Inflammatory macrophage treated with lipopolysaccharide for 1 hour (primary cell): Measurements from ENCODE around the gene ROBO2.

Experiments
- DNase-seq, 2 donors: peaks; one replicate each; pipeline ENCODE4 v3.0.0-alpha.2; 2020 to 2022

ROBO2 gene

DNA sequence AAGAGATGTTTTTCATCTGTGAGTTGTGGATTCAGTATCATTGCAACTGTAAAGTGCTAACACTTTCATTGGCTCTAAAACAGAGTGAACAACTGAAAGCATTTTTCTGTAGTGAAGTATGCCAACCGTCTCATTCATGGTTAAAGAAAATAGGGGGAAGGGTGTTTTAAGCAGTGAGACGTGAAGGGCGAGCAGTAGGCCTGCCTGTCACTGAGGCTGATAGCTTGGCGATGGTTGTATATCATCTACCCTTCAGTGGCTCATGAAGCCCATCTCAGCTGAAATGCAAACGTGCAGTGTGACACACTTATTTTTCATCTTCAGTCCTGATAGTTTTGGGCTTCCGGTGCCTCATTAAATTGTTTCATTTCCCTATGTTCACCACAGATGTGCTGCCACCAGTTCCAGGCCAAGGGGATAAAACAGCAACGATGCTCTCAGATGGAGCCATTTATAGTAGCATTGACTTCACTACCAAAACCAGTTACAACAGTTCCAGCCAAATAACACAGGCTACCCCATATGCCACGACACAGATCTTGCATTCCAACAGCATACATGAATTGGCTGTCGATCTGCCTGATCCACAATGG is 562.0 kb downstream of the ROBO2 start:
- no peak for DNase-seq

DNA sequence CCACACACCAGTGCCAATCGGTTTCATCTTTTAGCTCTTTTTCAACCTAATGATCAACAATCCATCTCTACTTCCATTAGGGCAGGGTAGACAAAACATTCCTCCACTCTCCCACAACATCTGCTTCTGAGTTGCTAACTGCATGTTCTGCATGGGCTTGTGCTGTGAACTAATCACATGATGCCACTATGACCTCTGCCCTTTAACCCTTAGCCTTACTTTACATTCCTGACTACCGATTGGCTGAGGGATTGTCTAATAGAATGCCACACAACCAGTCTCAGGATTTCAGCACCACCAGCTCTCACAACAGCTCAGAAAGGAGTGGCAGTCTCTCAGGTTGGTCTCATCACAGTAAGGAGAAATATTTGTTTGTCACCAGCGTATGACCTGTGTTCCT is 562.8 kb downstream of the ROBO2 start:
- no peak for DNase-seq

DNA sequence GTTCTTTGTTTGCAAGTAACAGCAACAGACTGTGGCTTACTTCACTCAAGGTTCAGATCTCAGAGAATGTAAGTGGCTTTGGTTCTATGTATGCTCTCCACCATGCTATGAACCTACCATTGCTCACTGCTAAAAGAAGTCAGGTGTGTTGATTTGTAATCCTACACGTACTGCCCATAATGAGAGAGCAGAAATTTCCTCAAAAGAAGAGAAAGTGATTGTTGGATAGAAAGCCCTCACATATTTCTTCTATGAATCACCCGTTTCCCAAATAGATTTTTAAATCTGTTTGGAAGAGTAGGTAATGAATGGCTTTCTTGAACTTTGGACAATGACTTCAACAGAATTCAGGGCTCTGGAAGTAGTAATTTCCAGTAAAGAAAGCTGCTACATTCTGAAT is 565.4 kb downstream of the ROBO2 start:
- DNase-seq, result no peak

DNA sequence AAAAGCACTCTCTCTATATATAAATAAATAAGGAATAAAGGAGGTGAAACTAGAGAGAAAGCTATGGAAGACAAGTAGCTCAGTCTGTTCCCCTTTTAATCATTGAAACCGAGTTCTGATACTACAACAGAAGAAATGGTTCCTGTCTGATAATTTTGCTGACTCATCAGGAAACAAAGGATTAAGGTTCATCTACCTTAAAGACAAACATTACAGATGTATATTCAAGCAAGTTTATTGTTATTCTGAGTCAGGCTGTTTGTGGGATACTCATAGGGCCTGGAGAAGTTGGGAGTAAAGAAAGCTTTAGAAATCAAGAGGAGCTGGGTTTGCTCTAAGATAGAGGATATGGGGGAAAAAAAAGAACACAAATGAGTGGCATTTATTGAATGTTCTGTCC is 566.0 kb downstream of the ROBO2 start:
- no peak for DNase-seq

DNA sequence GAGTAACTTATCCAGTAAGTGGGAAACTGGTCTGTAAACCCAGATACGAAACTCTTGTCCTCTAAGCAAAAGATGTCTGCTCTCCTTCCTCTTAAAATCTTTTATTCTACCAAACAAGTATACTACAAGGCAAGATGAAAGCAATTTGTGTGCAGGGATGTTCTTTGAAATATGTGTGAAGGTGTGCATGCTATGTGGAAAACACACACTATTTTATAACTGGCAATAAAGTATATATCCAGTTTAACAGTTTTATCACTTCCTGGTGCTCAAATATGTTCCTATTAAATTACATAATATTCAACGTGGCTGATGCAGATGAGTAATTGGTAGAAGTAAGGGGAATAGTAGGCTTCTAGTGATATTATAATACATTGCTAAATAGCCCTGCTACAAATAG is 566.5 kb downstream of the ROBO2 start:
- DNase-seq, result no peak

DNA sequence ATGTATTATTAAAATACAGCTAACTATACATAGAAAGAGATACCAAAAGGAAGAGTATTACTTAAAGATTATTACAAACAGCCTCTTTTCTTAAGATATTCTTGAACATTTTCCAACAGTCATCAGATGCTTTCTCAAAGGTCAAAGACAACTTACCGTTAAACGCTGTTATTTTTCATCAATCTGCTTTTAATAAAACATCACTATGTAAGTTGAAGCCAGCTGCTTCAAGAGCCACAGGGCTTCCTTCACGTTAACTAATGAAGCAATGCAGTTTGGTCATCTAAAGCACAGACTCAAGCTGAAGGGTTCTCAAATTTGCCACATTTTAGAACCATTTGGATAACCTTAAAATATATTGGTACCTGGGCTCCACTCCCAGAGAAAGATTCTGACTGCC is 578.8 kb downstream of the ROBO2 start:
- no peak for DNase-seq

DNA sequence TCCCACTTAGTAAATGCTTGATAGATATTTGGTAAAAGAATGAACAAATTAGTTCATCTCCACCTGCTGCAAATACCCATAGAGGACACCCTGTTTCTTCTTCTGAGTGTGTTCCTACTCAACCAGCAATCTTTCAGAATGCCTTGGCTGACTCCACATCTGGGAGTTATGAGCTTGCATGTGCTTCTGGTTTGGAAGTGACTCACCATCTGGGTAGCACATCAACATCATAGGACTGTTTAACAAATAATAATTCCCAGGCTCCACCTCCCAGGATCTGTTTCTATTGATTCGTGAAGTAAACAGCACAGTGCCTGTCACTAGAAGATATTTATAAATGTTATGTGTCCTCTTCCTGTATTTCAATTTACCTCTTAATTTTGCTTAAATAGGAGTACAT is 580.1 kb downstream of the ROBO2 start:
- DNase-seq, result no peak

DNA sequence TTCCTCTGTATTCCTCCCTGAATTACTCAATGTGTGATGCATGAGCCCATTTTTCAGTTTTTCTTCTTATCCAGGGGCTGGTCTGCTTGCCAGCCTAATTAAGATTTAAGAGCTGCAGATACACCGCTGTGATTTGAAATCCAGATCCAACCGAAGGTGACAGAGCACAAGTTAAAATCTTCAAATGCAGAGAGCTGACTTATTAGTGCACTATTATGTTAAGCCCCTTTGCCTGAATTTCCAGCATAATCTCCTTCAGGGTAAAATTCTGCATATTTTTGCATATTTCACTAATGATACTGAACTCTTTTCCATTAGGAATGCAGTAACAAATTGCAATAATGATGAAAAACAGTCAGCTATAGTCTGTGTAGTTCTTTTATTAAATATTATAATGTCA is 583.6 kb downstream of the ROBO2 start:
- DNase-seq, result no peak

DNA sequence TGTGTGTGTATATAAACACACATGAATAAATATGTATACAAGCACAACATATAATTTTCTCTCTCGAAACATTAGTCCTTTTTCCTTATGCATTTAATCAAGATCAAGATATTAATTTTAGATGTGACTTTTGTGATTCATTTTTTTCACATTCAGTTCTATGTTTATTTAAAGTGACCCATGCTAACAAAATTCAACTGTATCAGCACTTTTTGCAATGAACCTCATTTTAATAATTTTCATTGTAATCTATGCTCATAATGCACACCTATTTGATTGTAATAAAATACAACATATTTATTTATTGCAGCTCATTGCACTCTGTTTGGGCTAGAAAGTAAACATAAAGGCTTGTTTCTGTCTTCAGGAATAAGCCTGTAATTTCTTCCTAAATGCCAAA is 586.3 kb downstream of the ROBO2 start:
- DNase-seq, result no peak

DNA sequence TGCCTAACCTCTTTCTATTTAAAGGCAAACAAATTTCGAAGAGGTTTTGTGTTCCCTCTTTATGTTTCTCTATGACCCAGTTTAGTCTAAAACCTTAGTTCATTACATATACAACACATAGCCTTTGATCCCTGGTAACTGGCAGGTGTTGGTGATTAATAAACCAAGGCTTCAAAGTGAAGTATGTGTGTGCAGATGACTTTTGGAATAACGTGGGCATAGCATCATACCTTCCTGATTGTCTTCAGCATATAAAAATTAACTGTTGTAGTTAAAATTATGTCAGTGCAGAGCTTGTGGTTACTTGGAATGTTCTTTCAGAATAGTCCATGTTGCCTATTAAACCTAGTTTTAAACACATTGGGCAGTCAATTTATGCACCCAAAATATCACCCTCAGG is 608.3 kb downstream of the ROBO2 start:
- no peak for DNase-seq

DNA sequence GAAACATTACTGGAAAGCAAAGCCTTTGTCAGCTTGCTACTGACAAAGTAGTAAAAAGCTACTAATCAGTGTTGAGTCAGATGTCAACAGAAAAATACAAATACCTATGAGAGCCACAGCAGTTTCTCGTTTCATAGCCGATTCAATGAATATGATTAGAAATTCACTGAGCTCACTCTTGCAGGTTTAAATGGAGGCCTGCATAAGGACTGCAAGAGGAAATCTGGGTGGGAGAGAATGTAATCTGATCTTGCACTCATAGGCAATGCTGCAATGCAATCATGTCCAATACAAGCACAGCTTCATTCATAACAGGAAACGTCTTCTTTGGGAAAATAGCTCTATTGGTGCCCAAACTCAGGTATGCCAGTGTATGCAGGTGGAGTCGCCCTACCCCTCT is 608.8 kb downstream of the ROBO2 start:
- no peak for DNase-seq

DNA sequence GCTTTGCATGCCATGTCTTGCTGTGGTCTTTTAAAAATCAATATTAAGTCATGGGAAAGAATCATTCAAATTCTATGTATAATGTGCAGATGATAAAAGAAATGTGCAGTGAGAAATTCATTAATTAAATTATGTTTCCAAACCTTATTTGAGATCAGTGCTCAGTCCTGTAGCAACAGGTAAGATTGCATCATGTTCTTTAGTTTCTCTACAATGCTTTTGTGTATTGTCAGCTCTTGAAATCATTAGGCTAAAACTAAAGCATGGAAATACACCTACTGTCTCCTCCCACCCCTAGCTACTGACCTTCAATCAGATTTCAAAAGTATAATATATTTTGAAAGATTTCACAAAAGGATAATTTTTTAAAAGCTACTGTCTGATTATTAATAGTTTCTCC is 612.7 kb downstream of the ROBO2 start:
- DNase-seq, result no peak

DNA sequence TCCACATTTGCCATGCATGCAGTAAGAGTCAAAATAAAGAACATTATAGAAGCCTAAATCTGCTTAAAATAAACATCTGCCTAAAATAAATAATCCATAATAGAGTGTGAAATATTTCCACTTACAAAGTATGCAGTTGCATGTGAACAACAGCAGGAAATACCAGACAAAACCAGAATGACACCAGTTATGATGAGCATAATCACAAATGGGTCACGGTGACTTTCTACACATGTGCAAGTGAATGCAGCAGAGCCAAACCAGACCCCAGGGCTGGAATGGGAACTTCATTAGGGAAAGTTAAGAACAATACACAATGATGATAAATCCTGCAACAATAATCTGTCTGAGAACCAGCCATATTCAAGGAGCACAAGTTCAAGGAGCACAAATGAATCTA is 615.5 kb downstream of the ROBO2 start:
- DNase-seq, result no peak

DNA sequence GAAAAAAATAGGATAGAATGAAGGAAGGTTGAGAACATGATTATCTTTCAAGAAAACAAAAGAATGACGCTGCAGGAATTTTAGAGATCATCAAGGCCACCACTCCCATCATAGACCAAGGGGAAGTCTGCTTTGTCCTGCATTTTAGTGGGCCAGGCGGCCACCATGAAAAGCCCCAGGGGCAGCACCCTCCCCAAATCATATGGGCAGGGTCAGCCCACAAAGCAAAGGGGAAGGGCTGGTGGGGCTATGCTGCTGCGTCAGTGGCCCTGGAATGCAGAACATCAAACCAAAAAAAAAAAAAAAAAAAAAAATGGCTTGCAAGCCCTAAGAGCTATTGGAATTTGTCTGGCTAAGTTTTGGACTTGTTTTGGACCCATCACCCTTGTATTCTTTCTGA is 620.8 kb downstream of the ROBO2 start:
- DNase-seq, result no peak

DNA sequence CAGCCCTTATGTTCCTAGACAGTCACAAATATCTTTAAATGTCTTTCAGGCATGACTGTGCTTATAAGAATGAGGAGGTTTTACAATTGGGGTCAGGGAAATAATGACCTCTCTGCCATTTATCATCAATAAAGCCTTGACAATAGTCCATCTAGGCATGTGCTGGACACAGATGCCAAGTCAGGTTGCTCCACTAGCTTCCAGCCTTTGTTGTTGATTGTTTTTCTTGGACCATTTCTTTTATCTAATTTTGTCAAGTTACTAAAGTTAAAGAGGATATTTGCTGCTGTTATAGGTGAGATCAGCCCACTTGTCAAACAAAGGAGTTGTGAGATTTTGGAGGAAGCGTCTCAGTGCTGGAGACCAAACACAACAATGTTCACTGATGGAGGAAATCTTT is 628.0 kb downstream of the ROBO2 start:
- DNase-seq, result no peak

DNA sequence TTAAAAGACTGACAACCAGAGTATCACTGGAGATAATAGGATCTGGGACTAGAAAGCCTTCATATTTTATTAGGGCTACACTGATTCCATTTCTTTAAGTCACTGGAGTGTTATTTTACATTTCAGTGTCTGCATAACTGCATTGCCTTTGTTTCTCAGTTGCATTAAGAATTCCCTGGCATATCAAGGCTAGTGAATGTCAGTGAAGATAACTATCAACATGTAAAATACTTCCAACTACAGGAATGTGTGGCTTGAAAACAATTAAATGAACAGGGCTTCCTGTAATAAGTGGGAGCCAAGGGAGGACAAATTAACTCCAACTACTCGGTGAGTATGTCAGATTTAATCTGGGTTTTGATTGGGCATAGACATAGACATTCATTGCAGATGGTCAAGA is 628.5 kb downstream of the ROBO2 start:
- DNase-seq, result no peak

DNA sequence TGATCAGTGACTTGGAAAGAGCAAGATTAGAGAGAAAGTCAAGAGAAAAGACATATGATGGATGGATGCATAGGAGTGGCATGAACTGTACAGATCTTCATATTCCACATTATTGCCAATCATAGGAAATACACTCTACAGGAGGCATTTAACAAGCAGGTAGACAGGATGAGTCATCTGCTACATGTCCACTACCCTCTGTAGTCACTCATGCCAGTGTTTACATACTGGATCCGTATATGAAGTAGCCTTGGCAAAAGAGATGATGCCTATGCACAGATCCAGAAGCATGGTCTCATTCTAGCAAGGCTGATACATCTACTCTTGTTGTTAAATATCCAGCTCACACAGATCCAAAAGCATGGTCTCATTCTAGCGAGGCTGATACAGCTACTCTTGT is 632.1 kb downstream of the ROBO2 start:
- DNase-seq, result no peak

DNA sequence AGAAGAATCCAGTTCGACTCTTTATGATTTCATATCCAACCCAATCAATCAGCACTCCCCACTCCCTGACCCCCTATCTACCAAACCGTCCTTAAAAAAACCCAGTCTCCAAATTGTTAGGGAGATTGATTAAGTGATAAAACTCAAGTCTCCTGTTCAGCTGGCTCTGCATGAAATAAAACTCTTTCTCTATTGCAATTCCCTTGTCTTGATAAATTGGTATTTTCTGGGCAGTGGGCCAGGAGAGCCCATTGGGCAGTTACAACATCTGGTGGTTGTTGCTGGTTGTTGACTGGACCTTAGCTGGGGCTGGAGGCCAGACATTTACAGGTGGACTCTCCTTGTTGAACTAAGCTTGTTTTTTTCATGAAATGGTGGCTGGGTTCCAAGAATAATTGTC is 642.3 kb downstream of the ROBO2 start:
- no peak for DNase-seq

DNA sequence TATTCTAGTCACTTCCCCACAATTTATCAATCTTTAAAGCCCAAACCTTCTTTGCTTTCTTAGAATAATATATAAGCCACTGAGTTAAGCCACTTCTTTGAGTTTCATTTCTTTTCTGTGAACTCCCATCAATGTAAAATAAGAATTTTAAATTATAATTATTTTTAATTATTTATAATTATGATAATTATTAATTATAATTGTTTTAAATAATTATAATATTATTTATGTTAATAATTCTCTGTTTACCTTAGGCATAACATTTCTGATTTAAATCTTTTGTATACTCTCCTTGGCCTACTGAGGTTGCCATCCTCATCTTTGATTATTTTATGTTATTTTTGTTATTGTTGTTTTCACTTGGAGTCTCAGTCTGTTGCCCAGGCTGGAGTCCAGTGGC is 644.2 kb downstream of the ROBO2 start:
- no peak for DNase-seq

DNA sequence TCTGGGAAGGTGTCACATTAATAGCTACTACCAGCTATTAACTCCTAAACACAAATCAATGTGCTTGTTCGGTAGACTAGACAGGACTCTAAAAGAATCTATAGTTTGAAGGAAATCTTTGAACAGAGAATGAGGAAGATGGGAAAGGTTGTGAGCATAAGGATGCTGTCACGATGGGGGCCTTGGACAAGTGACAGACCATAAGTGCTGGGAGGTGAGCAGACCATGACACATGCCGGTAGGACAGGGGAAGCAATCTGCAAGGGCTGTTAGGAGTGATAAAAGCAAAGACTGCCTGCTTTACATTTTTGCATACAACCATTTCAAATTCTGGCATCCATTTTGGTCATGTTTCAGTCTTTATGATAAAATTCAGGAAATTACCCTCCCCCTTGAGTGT is 645.8 kb downstream of the ROBO2 start:
- no peak for DNase-seq

DNA sequence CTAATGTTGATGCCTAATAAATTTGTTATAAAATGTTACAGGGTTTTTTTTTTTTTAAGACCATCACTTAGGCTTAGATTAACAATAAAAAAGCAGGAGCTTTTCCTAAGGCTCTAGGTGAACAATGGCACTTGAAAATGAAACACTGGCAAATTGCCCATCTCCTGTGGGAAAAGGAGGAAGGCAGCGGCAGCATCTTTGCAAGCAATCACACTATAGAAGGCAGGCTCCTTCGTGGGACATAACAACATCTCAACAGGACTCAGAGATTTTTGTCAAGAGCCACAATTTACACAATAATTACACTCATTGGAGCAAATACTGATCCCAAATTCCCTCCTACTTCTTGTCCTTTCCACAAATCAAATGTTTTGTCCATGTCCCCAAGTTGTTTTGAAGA is 646.7 kb downstream of the ROBO2 start:
- DNase-seq, result no peak

DNA sequence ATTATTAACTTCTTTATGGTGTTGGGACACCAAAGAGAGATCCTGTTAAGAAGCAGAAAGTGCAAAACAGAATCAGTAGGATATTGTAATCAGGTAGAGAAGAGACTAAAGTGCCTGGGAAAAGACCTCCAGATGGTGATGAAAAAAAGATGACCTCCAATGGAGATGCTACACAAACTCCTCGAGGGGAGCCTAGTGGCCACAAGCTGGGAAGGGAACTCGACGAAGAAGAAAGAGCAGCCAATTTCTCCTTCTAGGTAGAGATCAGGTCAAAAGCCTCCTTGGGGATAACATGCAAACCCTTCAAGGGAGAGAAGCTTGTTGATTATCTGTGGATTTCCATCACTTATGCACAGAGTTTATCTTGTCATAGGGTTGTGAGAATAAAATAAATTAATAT is 647.6 kb downstream of the ROBO2 start:
- no peak for DNase-seq

DNA sequence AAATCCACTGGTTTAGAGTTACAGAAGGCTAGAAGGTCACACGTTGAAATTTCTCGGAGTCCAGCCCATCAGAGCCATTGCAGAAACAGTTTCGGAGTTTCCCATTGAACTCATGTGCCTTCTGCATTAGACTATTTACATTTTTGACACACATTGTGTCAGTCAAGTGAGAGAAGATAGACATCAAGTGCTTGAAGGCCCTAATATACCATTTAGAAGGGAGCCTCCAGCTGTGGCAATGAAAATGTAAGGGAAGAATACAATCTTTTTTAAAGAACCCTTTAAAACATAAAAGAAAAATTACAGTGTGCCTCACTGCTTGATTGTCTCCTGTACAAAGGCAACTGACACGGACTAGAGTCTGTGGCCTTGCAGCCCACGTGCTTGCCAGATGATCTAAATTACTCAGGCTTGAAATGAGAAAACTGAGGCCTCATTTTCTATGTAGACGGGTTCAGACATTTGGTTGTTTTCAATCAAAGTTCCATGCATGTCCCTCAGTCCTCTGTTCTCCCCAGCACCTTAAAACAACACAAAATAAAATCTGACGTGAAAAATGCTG is 650.5 kb downstream of the ROBO2 start:
- DNase-seq, result no peak

DNA sequence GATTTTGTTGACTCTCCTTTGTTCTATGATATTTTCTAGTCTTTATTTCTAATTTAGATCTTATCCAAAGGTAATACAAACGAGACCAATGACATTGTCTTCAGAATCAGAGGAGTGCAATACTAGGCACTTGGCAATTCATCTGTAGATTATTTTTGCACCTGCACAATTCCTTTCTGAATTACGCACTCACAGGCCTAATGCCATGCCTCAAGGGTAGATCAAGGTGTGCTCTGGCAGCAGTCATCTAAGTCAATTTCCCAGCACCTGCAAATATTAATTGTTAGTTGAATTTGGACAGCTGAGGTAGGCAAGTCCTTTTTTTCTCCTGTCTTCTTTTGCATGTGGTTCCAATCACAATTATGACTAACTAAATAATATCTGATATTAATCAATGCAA is 653.2 kb downstream of the ROBO2 start:
- no peak for DNase-seq

DNA sequence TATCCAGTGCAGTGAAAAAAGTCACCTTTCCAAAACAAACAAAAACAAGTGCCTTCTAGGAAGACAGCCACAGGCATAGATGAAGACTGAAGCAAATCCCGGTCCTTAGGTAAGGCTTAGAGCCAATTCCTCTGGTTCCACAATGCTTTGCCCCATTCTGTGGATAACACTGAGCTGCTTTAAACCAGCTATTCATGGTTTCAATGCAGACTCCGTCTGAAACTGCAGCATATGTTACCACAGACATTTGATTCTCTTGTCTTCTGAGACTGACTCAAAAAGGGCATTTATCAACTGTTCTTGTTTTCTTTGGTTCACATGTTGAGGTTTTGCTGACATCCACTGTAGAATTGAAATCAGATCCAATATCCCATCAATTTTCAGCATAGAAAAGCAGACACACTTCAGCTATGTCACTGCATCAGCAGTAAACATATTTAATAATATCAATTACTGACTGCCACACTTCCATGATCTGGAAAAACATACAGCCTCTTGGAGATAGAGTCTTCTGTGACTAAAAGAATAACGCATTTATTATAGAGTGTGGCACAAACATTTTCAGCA is 659.3 kb downstream of the ROBO2 start:
- no peak for DNase-seq
